HepG2 (cell line): ENCODE measurements around the gene PRTN3. TPM values are rescaled to one million over a fixed set of nuclear protein-coding genes. Genes with fewer than 3 reads are reported as not detected.

Experiments
- ATAC-seq: fragments of 200-7000 bp; cut with Tn5 transposase; 3 replicates; pipeline ENCODE4 v1.9.1; 2020; ENCODE audit warnings: mild to moderate bottlenecking, moderate library complexity
- BruUV-seq: library from RNA; stranded (reverse); fragments of 400-500 nt; replicated peaks from 2 replicates; lab custom pipeline; 2021; lab: Mats Ljungman, UMichigan
- CTCF ChIA-PET: fragments of 300-600 bp; formaldehyde crosslinking; extraction: SDS; loops from one replicate; lab custom pipeline; 2021; ENCODE audit warnings: low total read pairs, inconsistent platforms, low intra/inter-chr PET ratio; lab: Yijun Ruan, JAX
- POLR2A ChIA-PET: fragments of 350-600 bp; sonication (Branson Sonifier 250); formaldehyde crosslinking; loops from one replicate; lab custom pipeline; 2020; ENCODE audit warnings: antibody characterized with exemption, inconsistent platforms; lab: Yijun Ruan, JAX
- DNase-seq: peaks from one replicate; pipeline ENCODE4 v3.0.0-alpha.2; 2015; ENCODE audit warnings: low spot score
- FAIRE-seq: peaks from 3 replicates; lab custom pipeline; 2011; peaks lifted over from hg19 to GRCh38; lab: Jason Lieb, UNC
- H2AFZ ChIP-seq: one replicate; pipeline ENCODE4 v1.6.1; 2011; ENCODE audit warnings: low read length, inconsistent platforms
- H3K27ac ChIP-seq: fragments of 300-600 bp; 3 replicates; pipeline ENCODE4 v1.8.0; 2011; ENCODE audit warnings: mixed run types, mild to moderate bottlenecking, mixed read lengths, low read length, inconsistent platforms; ENCODE audit not compliant: insufficient read depth; ENCODE audit errors: extremely low read length
- H3K27me3 ChIP-seq, 2 experiments: fragments of 200-600 bp in 1 of 2; 2 replicates in 1 of 2; 3 replicates in 1 of 2; pipeline versions ENCODE4 v1.6.0 to v1.8.0; 2011; ENCODE audit warnings: low read length in 2 of 2, mild to moderate bottlenecking in 2 of 2, moderate library complexity in 2 of 2, inconsistent platforms in 1 of 2; ENCODE audit not compliant: insufficient read depth in 2 of 2, control insufficient read depth in 1 of 2
- H3K36me3 ChIP-seq, 2 experiments: fragments of 200-600 bp in 1 of 2; replicated peaks in 1 of 2; 2 replicates in 1 of 2; 3 replicates in 1 of 2; pipeline versions ENCODE4 v1.5.1 to v1.8.0; 2011; ENCODE audit warnings: low read length in 2 of 2, inconsistent platforms in 1 of 2; ENCODE audit not compliant: insufficient read depth in 2 of 2, control insufficient read depth in 1 of 2
- H3K4me1 ChIP-seq: 2 replicates; pipeline ENCODE4 v1.5.1; 2012; ENCODE audit warnings: low read length, inconsistent platforms; ENCODE audit not compliant: insufficient read depth
- H3K4me2 ChIP-seq: 2 replicates; pipeline ENCODE4 v1.6.0; 2011; ENCODE audit warnings: low read depth, low read length, inconsistent platforms
- H3K4me3 ChIP-seq, 3 experiments: fragments of 200-600 bp in 1 of 3; sonication (generic), shearing (Covaris generic) in 1 of 3; replicated peaks in 1 of 3; 2 replicates each; pipeline ENCODE4 v1.5.1; 2011 to 2016; ENCODE audit warnings: low read length in 3 of 3, inconsistent platforms in 2 of 3, low read depth in 2 of 3, mild to moderate bottlenecking in 2 of 3, control low read depth in 1 of 3, mixed read lengths in 1 of 3; ENCODE audit not compliant: insufficient read depth in 1 of 3
- H3K79me2 ChIP-seq: one replicate; pipeline ENCODE4 v1.6.1; 2011; ENCODE audit warnings: low read length, inconsistent platforms; ENCODE audit not compliant: insufficient read depth
- H3K9ac ChIP-seq: 2 replicates; pipeline ENCODE4 v1.6.0; 2011; ENCODE audit warnings: mild to moderate bottlenecking, low read depth, low read length, inconsistent platforms; ENCODE audit not compliant: insufficient read depth
- H3K9me3 ChIP-seq: 2 replicates; pipeline ENCODE4 v1.5.1; 2012; ENCODE audit warnings: mild to moderate bottlenecking, low read length
- H4K20me1 ChIP-seq: 2 replicates; pipeline ENCODE4 v1.6.0; 2011; ENCODE audit warnings: inconsistent platforms, mild to moderate bottlenecking, low read length, moderate library complexity; ENCODE audit not compliant: insufficient read depth
- BCLAF1 ChIP-seq: fragments of 450-650 bp; IDR thresholded peaks from 2 replicates; pipeline ENCODE4 v1.6.1; 2017; ENCODE audit warnings: mild to moderate bottlenecking
- EEA1 ChIP-seq: sonication (generic); formaldehyde crosslinking; IDR thresholded peaks from 2 replicates; pipeline ENCODE4 v1.5.1; 2020; ENCODE audit warnings: mild to moderate bottlenecking, missing genetic modification reagents, borderline replicate concordance
- ELF1 ChIP-seq: sonication (generic); formaldehyde crosslinking; IDR thresholded peaks from 2 replicates; pipeline ENCODE4 v1.4.0; 2020; ENCODE audit warnings: missing genetic modification reagents
- GABPB1 ChIP-seq: IDR thresholded peaks from 2 replicates; pipeline ENCODE4 v1.6.1; 2016; ENCODE audit warnings: mild to moderate bottlenecking, missing genetic modification reagents, moderate library complexity, missing compliant biosample characterization
- GLI4 ChIP-seq: sonication (generic); formaldehyde crosslinking; IDR thresholded peaks from 2 replicates; pipeline ENCODE4 v1.5.1; 2020; ENCODE audit warnings: missing genetic modification reagents, mild to moderate bottlenecking, moderate library complexity, borderline replicate concordance
- HMG20A ChIP-seq: IDR thresholded peaks from 2 replicates; pipeline ENCODE4 v1.6.1; 2016; ENCODE audit warnings: borderline replicate concordance
- KLF13 ChIP-seq: sonication (generic); formaldehyde crosslinking; IDR thresholded peaks from 2 replicates; pipeline ENCODE4 v1.4.0; 2020; ENCODE audit warnings: mild to moderate bottlenecking, missing genetic modification reagents
- NFATC3 ChIP-seq: sonication (generic); formaldehyde crosslinking; IDR thresholded peaks from 2 replicates; pipeline ENCODE4 v1.5.1; 2020; ENCODE audit warnings: mild to moderate bottlenecking, missing genetic modification reagents
- SNRNP70 ChIP-seq: fragments of 200-400 bp; formaldehyde crosslinking; IDR thresholded peaks from 2 replicates; pipeline ENCODE4 v1.6.1; 2017; ENCODE audit warnings: mild to moderate bottlenecking, low read depth, low read length, moderate library complexity
- ZBTB33 ChIP-seq: sonication (generic); formaldehyde crosslinking; IDR thresholded peaks from 2 replicates; pipeline ENCODE4 v1.4.0; 2020; ENCODE audit warnings: missing genetic modification reagents
- ZBTB43 ChIP-seq: sonication (generic); formaldehyde crosslinking; conservative IDR thresholded peaks from 2 replicates; pipeline ENCODE4 v1.4.0; 2020; ENCODE audit warnings: missing genetic modification reagents
- ZNF891 ChIP-seq: sonication (generic); formaldehyde crosslinking; IDR thresholded peaks from 2 replicates; pipeline ENCODE4 v1.5.0; 2020; ENCODE audit warnings: mild to moderate bottlenecking, missing genetic modification reagents
- WGBS: methylation state at CpG from one replicate; pipeline ENCODE4 v1.1.6; 2017; ENCODE audit warnings: low lambda C conversion rate; 5-methylcytosine and 5-hydroxymethylcytosine counted together
- in situ Hi-C: cut with HindIII; loops from 2 replicates; pipeline ENCODE4 v1.10.0; 2017; ENCODE audit warnings: low pct_unique_long_range_greater_than_20kb; ENCODE audit not compliant: extremely low pct_ligation_motif_present
- intact Hi-C: fragments of 100-400 bp; cut with micrococcal nuclease; formaldehyde crosslinking; loops from one replicate; pipeline ENCODE4 v1.10.0; 2022; ENCODE audit not compliant: unreplicated experiment
- polyA plus RNA-seq, 8 experiments: library from polyadenylated mRNA; depleted of rRNA in 3 of 8; stranded (reverse) in 7 of 8; unstranded in 1 of 8; fragments of >200 nt; fragmentation: Illumina TruSeq in 4 of 8; extraction: Trizol in 4 of 8; gene quantifications; 2 replicates each; pipeline versions ENCODE4 v1.2.1 to v1.2.3, GENCODE V29; 2011 to 2016; ENCODE audit warnings: low read depth in 4 of 8, missing spikeins in 1 of 8, mixed read lengths in 1 of 8; ENCODE audit not compliant: insufficient read depth in 1 of 8
- total RNA-seq, 5 experiments: library from RNA; depleted of rRNA; stranded (reverse); fragments of >200 nt; fragmentation: Illumina TruSeq; extraction: Trizol; gene quantifications; 2 replicates each; pipeline ENCODE4 v1.2.3, GENCODE V29; 2016; ENCODE audit warnings: low read depth in 1 of 5
- TF ChIP-seq, protein P1 (sequence below): sonication (generic); formaldehyde crosslinking; IDR thresholded peaks from 2 replicates; pipeline ENCODE4 v1.4.0; 2020; ENCODE audit warnings: mild to moderate bottlenecking, missing genetic modification reagents

The PRTN3 gene
- total and polyA plus RNA-seq, 2 of the 13 experiments (the other 11 are each of a cell fraction or from before 2014, with no cell fraction given) = not detected

DNA sequence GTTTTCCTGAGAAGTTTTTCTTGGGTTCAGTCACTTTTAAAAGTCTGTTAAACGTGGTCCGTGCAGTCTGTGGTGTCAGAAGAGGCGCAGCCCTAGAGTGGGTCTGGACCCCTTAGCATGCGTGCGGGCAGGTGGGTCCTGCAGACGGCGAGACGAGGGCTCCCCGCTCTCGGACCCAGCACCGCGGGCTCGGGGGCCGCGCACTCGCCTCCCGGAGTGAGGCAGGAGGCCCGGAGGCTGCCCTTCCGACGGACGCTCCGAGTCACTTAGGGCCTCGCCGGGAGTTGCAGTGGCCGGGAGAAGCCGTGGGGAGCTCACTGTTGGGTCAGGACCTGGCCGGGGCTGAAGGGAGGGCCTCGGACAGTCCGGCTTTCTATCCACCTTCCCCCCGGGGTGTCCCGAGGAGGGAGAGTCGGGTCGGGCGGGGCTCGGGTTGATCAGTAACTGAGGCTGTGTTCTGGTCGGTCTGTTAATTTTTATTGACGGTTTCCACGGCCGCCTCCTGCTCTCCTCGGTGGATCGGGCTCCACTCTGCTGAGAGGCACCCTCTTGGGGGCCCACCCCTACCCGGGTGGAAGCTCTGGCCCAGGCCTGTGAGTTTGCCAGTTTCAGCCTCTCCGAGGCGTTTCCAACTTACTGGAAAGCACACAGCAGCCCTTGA lies 42.3 kb upstream of the PRTN3 start (continued):
- no peak for TF ChIP-seq BCLAF1

- Histone ChIP-seq H3K4me2 (peak overlapping the region; percentile 89), H4K20me1 (peaks cover 62% of the 10 kb centered on the region), H2AFZ (no peak overlapping the region), H3K9ac (peak overlapping the region; percentile 99), H3K9me3 (no peaks in the 10 kb centered on the region), H3K27me3 (no peaks in the 10 kb centered on the region; a peak in 1 of 5 replicates), H3K27ac (peak overlapping the region; percentile 97), H3K4me1 (peaks cover 56% of the 10 kb centered on the region), H3K36me3 (peaks cover 25 to 42% of the 10 kb centered on the region in 2 experiments; a peak in 4 of 5 replicates), H3K79me2 (peaks cover 63% of the 10 kb centered on the region), H3K4me3 (peak overlapping the region; percentile 85 to 96 (median 96))
- FAIRE-seq = no peak
- DNase-seq = peak; percentile 55
- POLR2A ChIA-PET = interaction anchor here (0.9 to 2.6 kb wide), 8 partner anchors 10 to 61 kb away, joined by 3 to 16 read pairs (median 4); no protein-coding TSS in a partner anchor
- CTCF ChIA-PET = no interaction called here
- no TSS peak for BruUV-seq
- in situ Hi-C loops = no loop called here
- 2% methylated on average over 14 of the region's 28 CpGs for WGBS
- ATAC-seq = peak; percentile 10
- intact Hi-C loops = loop anchor here (2.0 kb wide), 1 partner anchor 28 kb away; no protein-coding TSS in a partner anchor
- TF ChIP-seq ELF1 (CRISPR knock-in tag) = no peak
- TF ChIP-seq SNRNP70 = no peak
- 0 out of 2 replicates have a peak, but pooled peaks have one; percentile 25 for TF ChIP-seq ZNF891
- TF ChIP-seq ZBTB33 = no peak
- TF ChIP-seq KLF13 (CRISPR knock-in tag) = no peak
- TF ChIP-seq HMG20A (CRISPR knock-in tag) = no peak
- TF ChIP-seq, protein P1, sequence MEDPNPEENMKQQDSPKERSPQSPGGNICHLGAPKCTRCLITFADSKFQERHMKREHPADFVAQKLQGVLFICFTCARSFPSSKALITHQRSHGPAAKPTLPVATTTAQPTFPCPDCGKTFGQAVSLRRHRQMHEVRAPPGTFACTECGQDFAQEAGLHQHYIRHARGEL (CRISPR knock-in tag) = no peak
- no peak for TF ChIP-seq EEA1 (CRISPR knock-in tag)
- no peak for TF ChIP-seq GABPB1 (CRISPR knock-in tag)
- TF ChIP-seq NFATC3 = no peak
- no peak for TF ChIP-seq GLI4
- TF ChIP-seq ZBTB43 (CRISPR knock-in tag) = no peak
These were observed 41.5 kb upstream of the PRTN3 start for GRCh38 chr19:799076-799881.
